NK-92 (cell line): Measurements from ENCODE around the gene TXNDC12.
"Not testable (repeated sequence)": the region's sequence is repeated elsewhere in the genome, so short reads cannot be mapped to it uniquely, and the experiment has no call there.

Source experiments
- DNase-seq: peaks from one replicate; lab custom pipeline; 2025; ENCODE audit not compliant: unreplicated experiment; lab: John Stamatoyannopoulos, UW

Gene TXNDC12

GRCh38 chr1:52055066-52055865, at the start of gene TXNDC12:
Gene TXNDC12, minus strand, starts transcription at chr1:52055191. Its CDS starts 95 bp downstream, at chr1:52055096.
- no peak for DNase-seq

GRCh38 chr1:52102336-52103013, 47.5 kb upstream of the TXNDC12 start:
- DNase-seq, result no peak

GRCh38 chr1:52098139-52098871, 43.3 kb upstream of the TXNDC12 start:
- DNase-seq, result no peak

- no peak for DNase-seq
Observed at GRCh38 chr1:52096216-52096615, 41.2 kb upstream of the TXNDC12 start.

- DNase-seq, result not testable (repeated sequence)
Observed at GRCh38 chr1:52094300-52094699, 39.3 kb upstream of the TXNDC12 start.

- DNase-seq, result not testable (repeated sequence)
Observed at GRCh38 chr1:52087892-52088291, 32.9 kb upstream of the TXNDC12 start.

GRCh38 chr1:52080014-52080415, 25.0 kb upstream of the TXNDC12 start:
- no peak for DNase-seq

- DNase-seq, result not testable (repeated sequence)
Observed at GRCh38 chr1:52077277-52077676, 22.3 kb upstream of the TXNDC12 start.

GRCh38 chr1:52072291-52072690, 17.3 kb upstream of the TXNDC12 start:
- DNase-seq, result no peak

GRCh38 chr1:52070704-52071103, 15.7 kb upstream of the TXNDC12 start:
- no peak for DNase-seq

- no peak for DNase-seq
Observed at GRCh38 chr1:52063192-52063591, 8.2 kb upstream of the TXNDC12 start.

GRCh38 chr1:52060822-52061221, 5.8 kb upstream of the TXNDC12 start:
- no peak for DNase-seq

- no peak for DNase-seq
Observed at GRCh38 chr1:52059888-52060287, 4.9 kb upstream of the TXNDC12 start.

- DNase-seq, result no peak
Observed at GRCh38 chr1:52059321-52059720, 4.3 kb upstream of the TXNDC12 start.

- DNase-seq, result no peak
Observed at GRCh38 chr1:52057876-52058415, 3.0 kb upstream of the TXNDC12 start.

GRCh38 chr1:52057255-52057654, 2.3 kb upstream of the TXNDC12 start:
- no peak for DNase-seq

GRCh38 chr1:52056937-52057231, 1.9 kb upstream of the TXNDC12 start:
- no peak for DNase-seq

GRCh38 chr1:52056163-52056936, 1.4 kb upstream of the TXNDC12 start, which contains the start of gene BTF3L4:
Gene BTF3L4, plus strand, starts transcription at chr1:52056295. Its CDS starts 3,553 bp downstream, at chr1:52059848.
- peak; percentile 57 for DNase-seq

GRCh38 chr1:52055866-52056162, 823 bp upstream of the TXNDC12 start:
- no peak for DNase-seq

GRCh38 chr1:52054496-52055065, 410 bp downstream of the TXNDC12 start:
- no peak for DNase-seq

- DNase-seq, result no peak
Observed at GRCh38 chr1:52053862-52054261, 1.1 kb downstream of the TXNDC12 start.
